ENCODE data around the gene SIM1.

The SIM1 gene

DNA sequence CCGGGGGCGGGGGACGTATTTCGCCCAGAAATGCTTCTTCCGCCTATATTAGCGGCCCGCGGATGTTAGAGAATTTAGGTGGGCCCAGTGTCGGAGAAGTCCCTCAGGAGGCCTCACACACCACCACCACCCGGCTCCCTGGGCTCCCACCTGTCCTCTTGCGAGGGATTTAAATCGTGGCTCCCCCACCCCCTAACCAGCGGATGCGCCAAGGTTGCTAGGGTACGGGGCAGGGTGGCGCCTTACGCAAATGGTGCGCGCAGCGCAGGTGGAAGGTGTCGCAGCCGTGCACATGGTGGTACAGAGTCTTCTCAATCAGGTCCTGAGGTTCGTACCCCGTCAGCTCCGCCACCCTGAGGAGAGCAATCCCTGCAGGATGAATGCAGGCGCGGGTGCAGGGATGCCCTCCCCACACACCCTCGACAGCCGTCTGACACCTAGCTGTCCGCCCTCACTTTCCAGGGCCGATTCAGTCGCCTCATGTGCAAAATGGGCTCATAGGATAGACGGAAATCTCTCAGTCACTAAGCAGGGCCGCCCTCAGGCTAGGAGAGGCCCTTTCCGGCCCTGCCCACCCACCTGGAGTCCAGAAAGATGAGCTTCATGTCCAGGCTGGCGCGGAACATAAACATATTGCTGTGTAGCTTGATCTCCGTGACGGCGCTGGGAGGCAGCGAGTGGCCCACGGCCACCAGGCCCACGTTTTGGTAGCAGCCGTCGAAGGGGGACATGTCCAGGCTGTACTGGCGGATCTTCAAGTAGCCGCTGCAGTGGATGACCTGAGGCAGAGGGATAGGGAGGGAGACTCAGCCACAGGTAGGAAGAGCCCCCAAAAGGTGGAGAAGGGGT, 16.6 kb downstream of the SIM1 start:
- Histone ChIP-seq H3K9ac (no peak overlapping the region), H3K36me3 (no peaks in the 10 kb centered on the region), H3K27ac (no peak overlapping the region), H3K9me3 (peaks cover 27% of the 10 kb centered on the region), H3K4me3 (no peak overlapping the region), H3K4me1 (no peaks in the 10 kb centered on the region), H3K4me2 (no peak overlapping the region), H4K20me1 (no peaks in the 10 kb centered on the region), H3K27me3 (no peaks in the 10 kb centered on the region)
- no peak for TF ChIP-seq Cebpa-rat (IDR thresholded peaks at IDR 0.05)

DNA sequence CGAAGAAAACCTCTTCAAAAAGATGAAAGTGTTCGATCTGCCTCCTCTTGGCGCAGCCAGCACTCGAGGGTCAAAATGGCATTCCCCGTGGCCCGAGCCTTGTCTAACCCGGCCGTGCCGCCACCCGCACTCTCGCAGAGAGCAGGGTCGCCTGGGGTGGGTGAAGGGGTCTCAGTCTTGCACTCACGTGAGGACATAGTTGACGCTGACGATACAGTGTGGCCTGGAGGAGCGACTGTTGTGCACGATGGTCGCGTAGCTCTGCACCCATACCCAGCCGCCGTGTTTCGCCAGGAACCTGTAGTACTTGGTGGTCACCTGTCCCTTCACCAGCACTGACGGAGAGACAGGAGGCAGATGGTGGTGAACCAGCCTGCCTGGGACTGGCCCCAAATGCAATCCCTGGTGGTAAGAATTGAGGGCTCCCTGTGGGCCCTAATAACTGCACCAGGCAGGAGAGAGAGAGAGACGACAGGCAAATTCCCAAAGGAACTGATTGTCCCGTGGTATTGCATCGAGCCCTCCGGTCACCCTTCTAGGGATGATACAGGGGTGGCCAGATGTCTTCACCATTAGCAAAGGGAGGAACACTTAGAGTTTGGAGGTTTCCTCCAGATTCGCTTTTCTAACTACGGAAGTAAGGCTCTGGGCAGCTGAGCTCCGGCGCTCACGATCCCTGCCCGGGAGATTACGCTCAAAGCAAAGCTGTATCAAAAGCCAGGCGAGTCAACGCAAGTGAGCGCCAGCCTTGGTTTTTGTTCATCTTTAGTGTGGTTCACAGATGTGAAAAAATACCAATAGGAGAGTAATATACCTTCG, 17.4 kb downstream of the SIM1 start:
- H3K4me1 ChIP-seq: no peaks in the 10 kb centered on the region
- H3K27me3 ChIP-seq: no peaks in the 10 kb centered on the region
- H3K9ac ChIP-seq: no peak overlapping the region
- H3K36me3 ChIP-seq: no peaks in the 10 kb centered on the region
- H3K4me3 ChIP-seq: no peak overlapping the region
- H3K27ac ChIP-seq: no peak overlapping the region
- no peak overlapping the region for H3K4me2 ChIP-seq
- peaks cover 27% of the 10 kb centered on the region for H3K9me3 ChIP-seq
- H4K20me1 ChIP-seq: no peaks in the 10 kb centered on the region
- no peak for TF ChIP-seq Cebpa-rat (IDR thresholded peaks at IDR 0.05)

DNA sequence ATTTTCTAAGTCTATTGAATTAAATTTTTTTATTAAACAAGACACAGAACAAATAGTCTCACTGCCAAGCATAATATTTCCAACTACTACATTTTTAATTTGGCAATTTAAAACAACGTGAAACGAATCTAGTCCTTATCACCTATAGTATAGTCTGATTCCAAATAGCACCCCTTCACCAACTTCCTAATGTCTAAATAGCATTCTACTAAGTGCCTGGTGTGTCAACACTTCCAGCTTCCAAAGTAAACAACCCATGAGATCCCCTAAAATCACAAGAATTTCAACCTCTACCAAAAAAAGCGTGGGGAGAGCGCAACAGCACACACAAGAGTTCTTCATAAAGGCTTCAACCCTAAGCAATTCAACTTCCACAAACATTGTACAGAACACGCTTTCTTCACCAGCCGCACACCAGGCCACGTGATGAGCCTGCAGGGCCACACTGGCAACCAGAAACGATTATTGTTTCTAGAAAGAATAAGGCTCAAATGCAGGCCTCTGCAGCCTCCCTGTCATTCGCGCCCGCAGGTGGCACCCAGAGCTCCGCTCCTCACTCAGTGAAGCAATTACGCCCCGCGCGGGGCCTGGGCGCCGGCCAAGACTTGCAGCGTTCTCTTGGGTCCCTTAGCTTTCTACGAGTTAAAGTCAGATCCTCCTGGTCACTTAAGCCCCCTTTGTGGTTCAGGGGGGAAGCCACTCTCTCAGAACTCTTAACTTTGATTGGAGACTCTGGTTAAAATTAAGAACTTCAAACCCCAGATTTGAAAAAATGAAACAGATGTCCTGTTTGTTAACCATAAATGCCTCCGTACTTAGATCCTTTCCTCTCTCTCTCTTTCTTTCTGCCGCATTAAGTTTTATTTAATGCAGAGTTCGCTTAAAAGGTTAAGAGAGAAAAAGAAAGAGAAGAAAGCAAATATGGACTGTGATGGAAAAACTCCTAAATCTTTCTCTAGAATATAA, 18.3 kb downstream of the SIM1 start:
- H3K27me3 ChIP-seq: no peaks in the 10 kb centered on the region
- H3K27ac ChIP-seq: no peak overlapping the region
- no peaks in the 10 kb centered on the region for H4K20me1 ChIP-seq
- H3K9ac ChIP-seq: no peak overlapping the region
- H3K4me1 ChIP-seq: no peaks in the 10 kb centered on the region
- H3K4me3 ChIP-seq: no peak overlapping the region
- no peaks in the 10 kb centered on the region for H3K36me3 ChIP-seq
- peaks cover 27% of the 10 kb centered on the region for H3K9me3 ChIP-seq
- TF ChIP-seq Cebpa-rat (IDR thresholded peaks at IDR 0.05): no peak
- no peak overlapping the region for H3K4me2 ChIP-seq

DNA sequence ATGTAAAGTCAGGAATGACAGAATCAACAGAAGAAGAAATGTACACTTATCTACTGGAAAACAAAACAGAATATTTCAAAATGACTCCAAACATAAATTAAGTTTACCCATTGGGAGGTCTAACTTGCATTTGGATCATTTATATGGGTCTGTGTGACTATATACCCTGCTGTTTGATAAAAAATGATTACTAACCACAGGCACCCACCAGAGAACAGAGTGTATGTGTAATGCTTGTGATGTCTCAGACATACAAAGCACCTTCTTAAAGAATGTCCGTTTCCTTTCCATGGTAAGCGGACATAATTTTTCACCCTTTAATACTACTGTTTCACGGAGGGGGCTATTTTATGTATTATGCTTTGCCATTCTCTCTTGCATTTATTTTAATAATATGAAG, 19.2 kb downstream of the SIM1 start:
- no peak overlapping the region for H3K4me2 ChIP-seq

DNA sequence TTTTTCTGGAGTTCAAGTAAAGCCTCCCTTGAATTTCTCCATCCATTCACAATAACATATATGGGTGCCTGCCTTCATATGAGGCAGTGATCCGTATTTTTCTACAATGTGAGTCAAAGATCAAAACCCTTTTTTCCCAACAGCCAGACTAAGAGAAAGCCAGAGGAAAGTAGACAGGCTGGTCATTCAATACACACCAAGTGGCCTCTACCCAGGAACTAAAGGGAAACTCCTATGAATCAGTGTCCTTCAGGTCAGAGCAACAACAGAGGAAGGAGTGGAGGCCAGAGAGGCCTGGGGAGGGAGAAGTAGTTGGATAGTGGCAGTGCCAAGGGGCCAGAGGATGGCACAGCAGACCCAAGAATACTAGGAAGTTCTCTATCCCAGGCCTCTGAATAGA, 23.8 kb downstream of the SIM1 start:
- Histone ChIP-seq H3K4me2 (no peak overlapping the region), H3K9me3 (no peaks in the 10 kb centered on the region), H3K36me3 (no peaks in the 10 kb centered on the region), H3K27me3 (no peaks in the 10 kb centered on the region), H3K4me3 (no peak overlapping the region), H3K4me1 (no peaks in the 10 kb centered on the region), H3K27ac (no peak overlapping the region), H3K9ac (no peak overlapping the region), H4K20me1 (no peaks in the 10 kb centered on the region)
- no peak for TF ChIP-seq Cebpa-rat (IDR thresholded peaks at IDR 0.05)

More for the DNA sequence above, 19.2 kb downstream of the SIM1 start:
- no peak for TF ChIP-seq Cebpa-rat (IDR thresholded peaks at IDR 0.05)
- H3K9ac ChIP-seq: no peak overlapping the region
- H3K36me3 ChIP-seq: no peaks in the 10 kb centered on the region
- no peak overlapping the region for H3K27ac ChIP-seq
- no peaks in the 10 kb centered on the region for H4K20me1 ChIP-seq
- H3K9me3 ChIP-seq: peaks cover 27% of the 10 kb centered on the region
- H3K4me1 ChIP-seq: no peaks in the 10 kb centered on the region
- no peaks in the 10 kb centered on the region for H3K27me3 ChIP-seq
- no peak overlapping the region for H3K4me3 ChIP-seq

DNA sequence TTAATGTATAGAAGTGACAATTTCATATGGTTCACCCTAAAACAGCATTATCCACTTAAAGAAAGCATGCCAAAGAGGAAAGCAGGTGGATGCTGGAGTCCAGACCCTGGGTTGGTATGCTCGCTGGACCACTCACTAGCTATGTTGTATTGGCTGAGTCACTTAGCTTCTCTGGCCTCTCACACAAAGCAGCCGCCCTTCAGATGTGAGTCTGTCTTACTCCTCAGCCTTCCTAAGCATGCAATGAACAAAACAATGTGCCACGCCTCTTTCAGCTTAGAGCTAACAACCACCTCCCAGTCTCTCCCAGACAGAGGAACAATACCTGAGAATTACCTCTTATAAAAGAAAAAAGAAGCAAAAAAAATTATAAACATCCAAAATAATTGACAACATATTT, 29.4 kb downstream of the SIM1 start:
- H3K9ac ChIP-seq: no peak overlapping the region
- no peaks in the 10 kb centered on the region for H3K36me3 ChIP-seq
- no peaks in the 10 kb centered on the region for H3K9me3 ChIP-seq
- no peaks in the 10 kb centered on the region for H3K4me1 ChIP-seq
- H3K27ac ChIP-seq: no peak overlapping the region
- no peaks in the 10 kb centered on the region for H4K20me1 ChIP-seq
- H3K4me2 ChIP-seq: no peak overlapping the region
- no peak overlapping the region for H3K4me3 ChIP-seq
- TF ChIP-seq Cebpa-rat (IDR thresholded peaks at IDR 0.05): no peak
- H3K27me3 ChIP-seq: no peaks in the 10 kb centered on the region

DNA sequence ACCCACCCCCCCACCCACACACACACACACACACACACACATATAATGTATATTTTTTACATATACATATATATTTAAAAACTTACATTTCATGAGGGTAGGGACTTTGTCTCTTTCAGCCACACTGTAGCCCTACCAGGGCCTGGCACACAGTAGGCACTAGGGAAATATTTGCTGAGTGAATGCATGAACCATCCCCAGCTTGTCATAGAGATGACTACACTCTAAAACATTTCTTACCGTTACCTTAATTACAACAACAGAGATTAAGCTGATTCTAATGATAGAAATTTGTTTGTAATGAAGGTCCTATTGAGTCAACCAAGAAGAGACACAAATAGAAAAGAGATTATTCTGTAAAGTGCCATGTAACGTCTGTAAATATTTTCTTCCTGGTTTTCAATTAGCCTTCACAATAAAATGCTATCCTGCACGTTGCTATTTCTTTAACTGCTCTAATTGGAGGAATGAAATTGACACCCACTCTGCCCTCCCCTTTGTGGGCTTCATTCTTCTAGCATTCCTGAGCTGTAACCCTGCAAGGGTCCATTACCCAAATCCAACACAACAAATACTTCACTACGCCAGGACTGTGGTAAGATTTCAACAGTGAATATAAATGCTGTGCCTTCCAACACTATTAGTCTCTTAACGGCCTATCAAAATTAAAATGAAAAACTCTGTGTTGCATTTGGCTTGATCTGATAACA, 30.8 kb downstream of the SIM1 start:
- Histone ChIP-seq H3K27me3 (no peaks in the 10 kb centered on the region), H3K4me3 (no peak overlapping the region), H3K9ac (no peak overlapping the region), H3K36me3 (no peaks in the 10 kb centered on the region), H4K20me1 (no peaks in the 10 kb centered on the region), H3K9me3 (no peaks in the 10 kb centered on the region), H3K27ac (no peak overlapping the region), H3K4me1 (no peaks in the 10 kb centered on the region), H3K4me2 (no peak overlapping the region)
- no peak for TF ChIP-seq Cebpa-rat (IDR thresholded peaks at IDR 0.05)

DNA sequence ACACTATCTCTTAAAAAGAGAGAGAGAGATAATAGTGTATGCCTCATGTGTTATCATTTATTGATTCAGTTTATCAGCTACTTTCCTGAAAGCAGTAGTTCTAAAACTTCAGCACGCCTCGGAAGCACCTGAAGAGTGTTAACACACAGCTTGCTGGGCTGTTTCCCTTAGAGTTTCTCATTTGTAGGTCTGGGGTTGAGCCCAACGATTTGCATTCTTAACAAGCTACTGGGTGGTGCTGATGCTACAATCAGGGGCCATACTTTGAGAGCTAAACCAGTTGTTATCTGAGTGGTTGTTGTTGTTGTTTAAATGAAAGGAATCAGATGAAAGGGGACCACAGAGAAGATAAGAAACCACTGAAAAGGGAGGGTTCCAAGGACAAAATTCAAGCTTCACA, 32.6 kb downstream of the SIM1 start:
- H3K4me1 ChIP-seq: no peaks in the 10 kb centered on the region
- H3K4me2 ChIP-seq: no peak overlapping the region
- no peaks in the 10 kb centered on the region for H3K9me3 ChIP-seq
- H3K4me3 ChIP-seq: no peak overlapping the region
- H4K20me1 ChIP-seq: no peaks in the 10 kb centered on the region
- H3K36me3 ChIP-seq: no peaks in the 10 kb centered on the region
- no peak for TF ChIP-seq Cebpa-rat (IDR thresholded peaks at IDR 0.05)
- H3K27me3 ChIP-seq: no peaks in the 10 kb centered on the region
- no peak overlapping the region for H3K9ac ChIP-seq
- no peak overlapping the region for H3K27ac ChIP-seq

DNA sequence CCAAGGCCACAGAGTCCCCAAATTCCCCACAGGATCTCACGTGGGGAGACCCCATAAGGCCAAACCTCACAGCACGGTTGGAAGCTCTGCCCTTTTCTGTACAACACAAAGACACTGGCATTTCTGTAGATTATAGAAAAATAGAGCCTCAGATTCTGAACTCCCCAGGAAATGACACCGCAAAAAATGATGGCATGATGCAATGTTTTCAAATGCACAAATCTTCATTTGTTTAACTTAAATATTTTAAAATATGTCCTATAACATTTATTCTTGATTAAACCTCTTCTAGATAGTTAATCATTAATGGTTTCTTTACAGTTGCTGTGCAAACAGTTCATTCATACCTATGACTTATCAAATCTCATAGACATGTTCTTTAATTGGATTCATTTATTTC, 33.8 kb downstream of the SIM1 start:
- no peak for TF ChIP-seq Cebpa-rat (IDR thresholded peaks at IDR 0.05)
- H3K27ac ChIP-seq: no peak overlapping the region
- H3K4me3 ChIP-seq: no peak overlapping the region
- H3K9ac ChIP-seq: no peak overlapping the region
- H3K4me1 ChIP-seq: no peaks in the 10 kb centered on the region
- H3K9me3 ChIP-seq: no peaks in the 10 kb centered on the region
- H3K27me3 ChIP-seq: no peaks in the 10 kb centered on the region
- no peaks in the 10 kb centered on the region for H3K36me3 ChIP-seq
- no peak overlapping the region for H3K4me2 ChIP-seq
- H4K20me1 ChIP-seq: no peaks in the 10 kb centered on the region

Measured in BLaER1 (cell line).